Memory B cell (primary cell): Measurements from ENCODE around the gene L3MBTL1.
A peak's percentile ranks its signal among the peaks of the same experiment; 100 is the strongest.

Experiments
- ATAC-seq: fragments of 150-1000 bp; cut with Tn5 transposase; 2 replicates; pipeline ENCODE4 v1.10.0; 2021; ENCODE audit warnings: low read depth, mild to moderate bottlenecking, moderate library complexity
- DNase-seq, 2 donors: peaks; one replicate each; pipeline ENCODE4 v3.0.0; 2022; ENCODE audit warnings: low spot score in 2 of 2
- H3K27ac Mint-ChIP-seq: one replicate; pipeline ENCODE4 v1.8.0; 2022; ENCODE audit warnings: mild to moderate bottlenecking, moderate library complexity, mixed read lengths
- H3K27me3 Mint-ChIP-seq: one replicate; pipeline ENCODE4 v1.8.0; 2022; ENCODE audit warnings: mixed read lengths
- H3K36me3 Mint-ChIP-seq: one replicate; pipeline ENCODE4 v1.8.0; 2022; ENCODE audit warnings: mild to moderate bottlenecking, mixed read lengths
- H3K4me1 Mint-ChIP-seq: one replicate; pipeline ENCODE4 v1.8.0; 2022; ENCODE audit warnings: mixed read lengths
- H3K4me3 Mint-ChIP-seq: one replicate; pipeline ENCODE4 v1.8.0; 2022; ENCODE audit warnings: mild to moderate bottlenecking, moderate library complexity, mixed read lengths
- H3K9me3 Mint-ChIP-seq: one replicate; pipeline ENCODE4 v1.8.0; 2022; ENCODE audit warnings: mixed read lengths

The L3MBTL1 gene

GRCh38 chr20:43507150-43508080 is at the start of gene L3MBTL1:
Gene L3MBTL1 (plus strand): TSS chr20:43507697. CDS start chr20:43513504, 5,807 bp downstream.
- Mint-ChIP-seq H3K4me3 (peak within 1 kb of the TSS; percentile 68), H3K9me3 (no peaks in the 10 kb centered on the region), H3K36me3 (no peaks in the 10 kb centered on the region), H3K4me1 (peaks cover 5% of the 10 kb centered on the region), H3K27ac (no peak within 1 kb of the TSS), H3K27me3 (peaks cover 28% of the 10 kb centered on the region)
- ATAC-seq (peak; percentile 46), DNase-seq (no peak)

- peaks cover 22% of the 10 kb centered on the region for H3K36me3 Mint-ChIP-seq
- H3K27me3 Mint-ChIP-seq, result peaks cover 2% of the 10 kb centered on the region
- H3K27ac Mint-ChIP-seq, result peak overlapping the region; percentile 99
- H3K4me1 Mint-ChIP-seq, result peaks cover 10% of the 10 kb centered on the region
- peak overlapping the region; percentile 99 for H3K4me3 Mint-ChIP-seq
- no peak for DNase-seq
- H3K9me3 Mint-ChIP-seq, result no peaks in the 10 kb centered on the region
- peak; percentile 3 for ATAC-seq
Observed at GRCh38 chr20:43458422-43458924, 49.0 kb upstream of the L3MBTL1 start.

- DNase-seq, result no peak
- peak overlapping the region; percentile 99 for H3K27ac Mint-ChIP-seq
- peak overlapping the region; percentile 83 for H3K4me3 Mint-ChIP-seq
- peaks cover under 1% of the 10 kb centered on the region for H3K27me3 Mint-ChIP-seq
- H3K36me3 Mint-ChIP-seq, result peaks cover 26% of the 10 kb centered on the region
- no peak for ATAC-seq
- peaks cover 11% of the 10 kb centered on the region for H3K4me1 Mint-ChIP-seq
- H3K9me3 Mint-ChIP-seq, result no peaks in the 10 kb centered on the region
Observed at GRCh38 chr20:43459022-43459942, 48.2 kb upstream of the L3MBTL1 start.

GRCh38 chr20:43460172-43460829 is 47.2 kb upstream of the L3MBTL1 start:
- Mint-ChIP-seq H3K27me3 (no peaks in the 10 kb centered on the region), H3K27ac (peak overlapping the region; percentile 99), H3K9me3 (no peaks in the 10 kb centered on the region), H3K36me3 (peaks cover 30% of the 10 kb centered on the region), H3K4me3 (no peak overlapping the region), H3K4me1 (peaks cover 11% of the 10 kb centered on the region)
- DNase-seq (no peak), ATAC-seq (no peak)

GRCh38 chr20:43460830-43461200 is 46.7 kb upstream of the L3MBTL1 start:
- no peak for DNase-seq
- H3K27me3 Mint-ChIP-seq, result no peaks in the 10 kb centered on the region
- peaks cover 11% of the 10 kb centered on the region for H3K4me1 Mint-ChIP-seq
- H3K9me3 Mint-ChIP-seq, result no peaks in the 10 kb centered on the region
- ATAC-seq, result no peak
- no peak overlapping the region for H3K4me3 Mint-ChIP-seq
- H3K27ac Mint-ChIP-seq, result peak overlapping the region; percentile 31
- peaks cover 32% of the 10 kb centered on the region for H3K36me3 Mint-ChIP-seq

- H3K27ac Mint-ChIP-seq, result no peak overlapping the region
- no peak for ATAC-seq
- H3K9me3 Mint-ChIP-seq, result no peaks in the 10 kb centered on the region
- no peaks in the 10 kb centered on the region for H3K27me3 Mint-ChIP-seq
- peaks cover 8% of the 10 kb centered on the region for H3K4me1 Mint-ChIP-seq
- peaks cover 37% of the 10 kb centered on the region for H3K36me3 Mint-ChIP-seq
- no peak overlapping the region for H3K4me3 Mint-ChIP-seq
- no peak for DNase-seq
Observed at GRCh38 chr20:43461894-43462659, 45.4 kb upstream of the L3MBTL1 start.

- no peaks in the 10 kb centered on the region for H3K9me3 Mint-ChIP-seq
- no peak for ATAC-seq
- peak overlapping the region; percentile 15 for H3K27ac Mint-ChIP-seq
- H3K27me3 Mint-ChIP-seq, result no peaks in the 10 kb centered on the region
- H3K4me3 Mint-ChIP-seq, result no peak overlapping the region
- H3K4me1 Mint-ChIP-seq, result peaks cover 8% of the 10 kb centered on the region
- peaks cover 39% of the 10 kb centered on the region for H3K36me3 Mint-ChIP-seq
- no peak for DNase-seq
Observed at GRCh38 chr20:43462660-43463526, 44.6 kb upstream of the L3MBTL1 start.

- Mint-ChIP-seq H3K27me3 (no peaks in the 10 kb centered on the region), H3K9me3 (no peaks in the 10 kb centered on the region), H3K27ac (peak overlapping the region; percentile 58), H3K4me1 (peaks cover 8% of the 10 kb centered on the region), H3K36me3 (peaks cover 39% of the 10 kb centered on the region), H3K4me3 (no peak overlapping the region)
- no peak for DNase-seq
- no peak for ATAC-seq
Observed at GRCh38 chr20:43463527-43464218, 43.8 kb upstream of the L3MBTL1 start.

GRCh38 chr20:43464219-43464790 is 43.2 kb upstream of the L3MBTL1 start:
- Mint-ChIP-seq H3K4me1 (peaks cover 8% of the 10 kb centered on the region), H3K27ac (peak overlapping the region; percentile 58)
- ATAC-seq, result no peak

GRCh38 chr20:43465625-43465943 is 41.9 kb upstream of the L3MBTL1 start:
- no peaks in the 10 kb centered on the region for H3K27me3 Mint-ChIP-seq
- no peak overlapping the region for H3K27ac Mint-ChIP-seq
- H3K4me3 Mint-ChIP-seq, result no peak overlapping the region
- ATAC-seq (no peak), DNase-seq (no peak)
- peaks cover 37% of the 10 kb centered on the region for H3K36me3 Mint-ChIP-seq
- H3K4me1 Mint-ChIP-seq, result peaks cover 8% of the 10 kb centered on the region
- H3K9me3 Mint-ChIP-seq, result no peaks in the 10 kb centered on the region

More at GRCh38 chr20:43464219-43464790, 43.2 kb upstream of the L3MBTL1 start:
- DNase-seq, result no peak
- Mint-ChIP-seq H3K4me3 (no peak overlapping the region), H3K27me3 (no peaks in the 10 kb centered on the region), H3K36me3 (peaks cover 39% of the 10 kb centered on the region), H3K9me3 (no peaks in the 10 kb centered on the region)

- DNase-seq, result no peak
- Mint-ChIP-seq H3K4me3 (no peak overlapping the region), H3K4me1 (peaks cover 8% of the 10 kb centered on the region), H3K27me3 (no peaks in the 10 kb centered on the region), H3K36me3 (peaks cover 28% of the 10 kb centered on the region), H3K9me3 (no peaks in the 10 kb centered on the region), H3K27ac (no peak overlapping the region)
- no peak for ATAC-seq
Observed at GRCh38 chr20:43467589-43467988, 39.9 kb upstream of the L3MBTL1 start.
